HG03521 (cell line): ENCODE data around the gene GDF2.

Experiments used
- ATAC-seq: cut with Tn5 transposase; IDR thresholded peaks from one replicate; pipeline ENCODE4 v1.9.1; 2021; ENCODE audit warnings: mild to moderate bottlenecking, moderate library complexity; ENCODE audit not compliant: unreplicated experiment

The GDF2 gene

GRCh38 chr10:47331954-47332353 is 9.7 kb downstream of the GDF2 start:
- ATAC-seq = no peak

GRCh38 chr10:47332371-47332770 is 10.1 kb downstream of the GDF2 start:
- ATAC-seq = no peak

- ATAC-seq = no peak
These were observed 10.7 kb downstream of the GDF2 start for GRCh38 chr10:47332946-47333345.

GRCh38 chr10:47333532-47333931 is 11.3 kb downstream of the GDF2 start:
- ATAC-seq = no peak

GRCh38 chr10:47334466-47335295 is 12.4 kb downstream of the GDF2 start:
- no peak for ATAC-seq

- no peak for ATAC-seq
These were observed 13.7 kb downstream of the GDF2 start for GRCh38 chr10:47335906-47336305.

GRCh38 chr10:47336387-47337134 is 14.3 kb downstream of the GDF2 start:
- no peak for ATAC-seq

- no peak for ATAC-seq
These were observed 15.1 kb downstream of the GDF2 start for GRCh38 chr10:47337310-47337709.

- no peak for ATAC-seq
These were observed 17.0 kb downstream of the GDF2 start for GRCh38 chr10:47339186-47339735.

- ATAC-seq = no peak
These were observed 17.7 kb downstream of the GDF2 start for GRCh38 chr10:47339759-47340607.

GRCh38 chr10:47340608-47341170 is 18.4 kb downstream of the GDF2 start:
- ATAC-seq = no peak

- no peak for ATAC-seq
These were observed 23.0 kb downstream of the GDF2 start for GRCh38 chr10:47344996-47345870.

GRCh38 chr10:47346581-47347302 is 24.5 kb downstream of the GDF2 start:
- ATAC-seq = no peak

GRCh38 chr10:47347303-47347675 is 25.0 kb downstream of the GDF2 start:
- no peak for ATAC-seq

GRCh38 chr10:47348138-47348651 is 25.9 kb downstream of the GDF2 start, which contains the start of gene RBP3:
Gene RBP3 (plus strand): TSS chr10:47348363. CDS start chr10:47348485, 122 bp downstream.
- no peak for ATAC-seq

GRCh38 chr10:47348661-47349470 is 26.6 kb downstream of the GDF2 start:
- no peak for ATAC-seq

GRCh38 chr10:47349516-47349915 is 27.3 kb downstream of the GDF2 start:
- ATAC-seq = no peak

- ATAC-seq = no peak
These were observed 27.7 kb downstream of the GDF2 start for GRCh38 chr10:47349941-47350371.
